Neural progenitor cell (in vitro differentiated cells): ENCODE data around the gene LBX1. TPM values are rescaled to one million over a fixed set of nuclear protein-coding genes. Genes with fewer than 3 reads are reported as not detected.

ENCODE experiments used
- DNase-seq: peaks from one replicate; pipeline ENCODE4 v3.0.0-alpha.2; 2016; ENCODE audit warnings: low spot score
- H2AFZ ChIP-seq: fragments of 200-600 bp; sonication (generic); replicated peaks from 2 replicates; pipeline ENCODE4 v1.6.1; 2016; ENCODE audit warnings: antibody characterized with exemption
- H3F3A ChIP-seq: fragments of 200-600 bp; sonication (generic); 2 replicates; pipeline ENCODE4 v1.6.1; 2016; ENCODE audit warnings: antibody characterized with exemption, low read depth
- H3K27ac ChIP-seq: fragments of 200-600 bp; sonication (generic); 2 replicates; pipeline ENCODE4 v1.5.1; 2016; ENCODE audit warnings: mild to moderate bottlenecking
- H3K27me3 ChIP-seq: fragments of 200-600 bp; sonication (generic); 2 replicates; pipeline ENCODE4 v1.6.1; 2016; ENCODE audit warnings: mild to moderate bottlenecking, moderate library complexity
- H3K36me3 ChIP-seq: fragments of 200-600 bp; sonication (generic); 2 replicates; pipeline ENCODE4 v1.5.1; 2016
- H3K4me1 ChIP-seq: fragments of 200-600 bp; sonication (generic); 2 replicates; pipeline ENCODE4 v1.6.1; 2016; ENCODE audit warnings: mixed run types
- H3K4me2 ChIP-seq: fragments of 200-600 bp; sonication (generic); 2 replicates; pipeline ENCODE4 v1.6.1; 2016
- H3K4me3 ChIP-seq: fragments of 200-600 bp; sonication (generic); 2 replicates; pipeline ENCODE4 v1.5.1; 2016
- H3K79me2 ChIP-seq: fragments of 200-600 bp; sonication (generic); 2 replicates; pipeline ENCODE4 v1.6.1; 2016; ENCODE audit warnings: low read depth
- H3K9ac ChIP-seq: fragments of 200-600 bp; sonication (generic); 2 replicates; pipeline ENCODE4 v1.6.1; 2016
- H3K9me3 ChIP-seq: fragments of 200-600 bp; sonication (generic); 2 replicates; pipeline ENCODE4 v1.5.1; 2016; ENCODE audit warnings: low read depth
- H4K20me1 ChIP-seq: fragments of 200-600 bp; sonication (generic); 2 replicates; pipeline ENCODE4 v1.6.1; 2016; ENCODE audit warnings: low read depth
- H3K27ac Mint-ChIP-seq: 3 replicates; pipeline ENCODE4 v1.8.0; 2021; ENCODE audit warnings: mixed read lengths
- H3K27me3 Mint-ChIP-seq: 2 replicates; pipeline ENCODE4 v1.8.0; 2022; ENCODE audit warnings: low read depth, mild to moderate bottlenecking, inconsistent platforms, moderate library complexity, mixed read lengths; ENCODE audit not compliant: insufficient read depth
- H3K36me3 Mint-ChIP-seq: 3 replicates; pipeline ENCODE4 v1.8.0; 2021; ENCODE audit warnings: mixed read lengths
- H3K4me1 Mint-ChIP-seq: 3 replicates; pipeline ENCODE4 v1.8.0; 2021; ENCODE audit warnings: mixed read lengths
- H3K4me3 Mint-ChIP-seq: 3 replicates; pipeline ENCODE4 v1.8.0; 2021; ENCODE audit warnings: mild to moderate bottlenecking, moderate library complexity, mixed read lengths
- H3K9me3 Mint-ChIP-seq: 3 replicates; pipeline ENCODE4 v1.8.0; 2020; ENCODE audit warnings: mixed read lengths
- CTCF ChIP-seq: fragments of 200-600 bp; sonication (generic); IDR thresholded peaks from 2 replicates; pipeline ENCODE4 v1.5.1; 2017; ENCODE audit warnings: antibody characterized with exemption, mild to moderate bottlenecking
- EZH2 ChIP-seq: fragments of 200-600 bp; sonication (generic); IDR thresholded peaks from 2 replicates; pipeline ENCODE4 v1.6.1; 2017; ENCODE audit warnings: antibody characterized with exemption, mild to moderate bottlenecking, moderate library complexity
- EZH2phosphoT487 ChIP-seq: fragments of 200-600 bp; sonication (generic); IDR thresholded peaks from 2 replicates; pipeline ENCODE4 v1.6.1; 2017; ENCODE audit warnings: antibody characterized with exemption
- total RNA-seq: library from RNA; depleted of rRNA; stranded (reverse); fragments of >200 nt; gene quantifications from 2 replicates; pipeline ENCODE4 v1.2.3, GENCODE V29; 2015; ENCODE audit warnings: low replicate concordance

LBX1 gene
- total RNA-seq: not detected in 2 replicates

GRCh38 chr10:101229266-101230182 is at the start of gene LBX1:
Gene LBX1, minus strand, starts transcription at chr10:101229463. Its CDS starts 648 bp downstream, at chr10:101228815.
- no peaks in the 10 kb centered on the region for H3K9me3 ChIP-seq
- H3K4me3 ChIP-seq: peak within 1 kb of the TSS; percentile 7
- H4K20me1 ChIP-seq: peaks cover 99% of the 10 kb centered on the region
- DNase-seq: peak; percentile 80
- no peaks in the 10 kb centered on the region for H3K36me3 ChIP-seq
- H3K27ac ChIP-seq: no peak within 1 kb of the TSS
- peaks cover 39% of the 10 kb centered on the region for H3F3A ChIP-seq
- H3K4me1 ChIP-seq: peaks cover 35% of the 10 kb centered on the region
- TF ChIP-seq EZH2 (peak; percentile 100), CTCF (no peak), EZH2phosphoT487 (peak; percentile 99)
- H3K9ac ChIP-seq: no peak within 1 kb of the TSS
- peaks cover 4% of the 10 kb centered on the region for H3K9me3 Mint-ChIP-seq
- H3K4me2 ChIP-seq: peak within 1 kb of the TSS; percentile 55
- H3K27ac Mint-ChIP-seq: no peak within 1 kb of the TSS
- H3K79me2 ChIP-seq: no peaks in the 10 kb centered on the region
- peaks cover 27% of the 10 kb centered on the region for H3K4me1 Mint-ChIP-seq
- peaks cover 88% of the 10 kb centered on the region for H3K27me3 Mint-ChIP-seq
- H3K27me3 ChIP-seq: peaks cover 100% of the 10 kb centered on the region
- peak within 1 kb of the TSS; percentile 64 for H3K4me3 Mint-ChIP-seq
- H2AFZ ChIP-seq: no peak within 1 kb of the TSS
- H3K36me3 Mint-ChIP-seq: peaks cover 2% of the 10 kb centered on the region

GRCh38 chr10:101273741-101274140 is 44.5 kb upstream of the LBX1 start:
- DNase-seq: no peak
- H3K27me3 Mint-ChIP-seq: peaks cover 26% of the 10 kb centered on the region

GRCh38 chr10:101273330-101273729 is 44.1 kb upstream of the LBX1 start:
- Histone ChIP-seq H3K79me2 (no peaks in the 10 kb centered on the region), H3K9ac (no peak overlapping the region), H3K9me3 (no peaks in the 10 kb centered on the region), H3K4me3 (no peak overlapping the region), H3K4me2 (no peak overlapping the region), H3K27ac (no peak overlapping the region), H3K4me1 (peaks cover 4% of the 10 kb centered on the region), H2AFZ (no peak overlapping the region), H3K36me3 (no peaks in the 10 kb centered on the region), H3K27me3 (peaks cover 100% of the 10 kb centered on the region), H4K20me1 (peaks cover 4% of the 10 kb centered on the region), H3F3A (no peaks in the 10 kb centered on the region)
- TF ChIP-seq EZH2: no peak
- TF ChIP-seq EZH2phosphoT487: no peak
- no peak for TF ChIP-seq CTCF
- Mint-ChIP-seq H3K27me3 (peaks cover 26% of the 10 kb centered on the region), H3K27ac (no peak overlapping the region), H3K4me3 (no peak overlapping the region), H3K9me3 (no peaks in the 10 kb centered on the region), H3K4me1 (peaks cover 20% of the 10 kb centered on the region), H3K36me3 (no peaks in the 10 kb centered on the region)
- DNase-seq: no peak

More at GRCh38 chr10:101273741-101274140, 44.5 kb upstream of the LBX1 start:
- Histone ChIP-seq H3K9me3 (no peaks in the 10 kb centered on the region), H3K4me2 (no peak overlapping the region), H3K9ac (no peak overlapping the region), H3K4me3 (no peak overlapping the region), H3F3A (no peaks in the 10 kb centered on the region), H3K4me1 (peaks cover 4% of the 10 kb centered on the region), H3K36me3 (no peaks in the 10 kb centered on the region), H3K27ac (no peak overlapping the region), H4K20me1 (peaks cover 4% of the 10 kb centered on the region), H2AFZ (no peak overlapping the region), H3K27me3 (peaks cover 100% of the 10 kb centered on the region), H3K79me2 (no peaks in the 10 kb centered on the region)
- peaks cover 20% of the 10 kb centered on the region for H3K4me1 Mint-ChIP-seq
- H3K9me3 Mint-ChIP-seq: no peaks in the 10 kb centered on the region
- no peaks in the 10 kb centered on the region for H3K36me3 Mint-ChIP-seq
- no peak overlapping the region for H3K4me3 Mint-ChIP-seq
- TF ChIP-seq EZH2phosphoT487 (no peak), CTCF (no peak), EZH2 (no peak)
- no peak overlapping the region for H3K27ac Mint-ChIP-seq
